ENCODE data around the gene OSBPL2.

The OSBPL2 gene

GRCh38 chr20:62308102-62308822, 69.9 kb downstream of the OSBPL2 start:
- DNase-seq (ENCODE audit: insufficient read length) (no peak), FAIRE-seq (no peak)
- no peak for TF ChIP-seq POLR2AphosphoS5 (IDR thresholded peaks at IDR 0.05; ENCODE audit: low read depth, low read length)

DNA sequence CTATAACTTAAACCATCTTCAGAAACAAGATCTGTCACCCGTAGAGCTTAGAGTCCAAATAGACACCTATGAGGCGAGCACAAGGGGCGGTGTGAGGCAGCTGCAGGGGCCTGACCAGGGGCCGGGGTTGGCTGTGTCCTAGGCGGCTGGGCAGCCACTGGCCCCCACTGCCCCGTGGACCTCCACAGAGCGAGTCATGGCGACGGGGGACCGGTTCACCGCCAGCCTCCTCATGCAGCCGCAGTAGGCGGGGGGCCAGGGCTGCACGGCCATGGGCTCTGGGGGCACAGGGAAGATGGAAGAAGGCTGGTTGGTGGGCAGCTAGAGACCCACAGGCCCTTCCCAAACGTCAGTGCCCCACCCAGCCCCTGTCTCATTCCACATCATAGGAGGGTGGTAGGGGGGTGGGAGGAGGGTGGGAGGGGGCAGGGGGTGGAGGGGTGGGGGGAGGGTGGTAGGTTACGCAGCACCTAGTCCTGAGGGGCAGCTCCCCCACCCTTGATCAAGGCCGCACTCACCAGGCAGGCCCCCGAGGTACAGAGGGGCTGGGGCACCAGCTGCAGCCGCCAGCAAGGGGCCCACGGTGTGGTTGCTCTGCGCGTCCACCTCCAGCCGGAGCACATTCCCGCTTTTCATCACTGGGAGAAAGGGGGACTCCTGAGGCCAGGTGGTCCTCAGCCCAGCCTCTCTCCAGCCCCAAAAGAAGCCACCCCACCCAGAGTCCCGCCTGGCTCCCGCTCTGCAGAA, 71.0 kb downstream of the OSBPL2 start:
- TF ChIP-seq POLR2A (IDR thresholded peaks at IDR 0.05; ENCODE audit: low read depth, low read length) (no peak; the same call in 1 of the 2 replicates), TAF1 (IDR thresholded peaks at IDR 0.05; ENCODE audit: borderline replicate concordance, low read depth, low read length) (no peak), POLR2AphosphoS5 (IDR thresholded peaks at IDR 0.05; ENCODE audit: low read depth, low read length) (no peak)
- FAIRE-seq (no peak), DNase-seq (ENCODE audit: insufficient read length) (no peak)

- TF ChIP-seq TAF1 (IDR thresholded peaks at IDR 0.05; ENCODE audit: borderline replicate concordance, low read depth, low read length) (no peak), POLR2A (IDR thresholded peaks at IDR 0.05; ENCODE audit: low read depth, low read length) (no peak), POLR2AphosphoS5 (IDR thresholded peaks at IDR 0.05; ENCODE audit: low read depth, low read length) (no peak)
- FAIRE-seq, result no peak
- DNase-seq (ENCODE audit: insufficient read length), result no peak
These were observed 71.8 kb downstream of the OSBPL2 start for GRCh38 chr20:62309947-62310756.

DNA sequence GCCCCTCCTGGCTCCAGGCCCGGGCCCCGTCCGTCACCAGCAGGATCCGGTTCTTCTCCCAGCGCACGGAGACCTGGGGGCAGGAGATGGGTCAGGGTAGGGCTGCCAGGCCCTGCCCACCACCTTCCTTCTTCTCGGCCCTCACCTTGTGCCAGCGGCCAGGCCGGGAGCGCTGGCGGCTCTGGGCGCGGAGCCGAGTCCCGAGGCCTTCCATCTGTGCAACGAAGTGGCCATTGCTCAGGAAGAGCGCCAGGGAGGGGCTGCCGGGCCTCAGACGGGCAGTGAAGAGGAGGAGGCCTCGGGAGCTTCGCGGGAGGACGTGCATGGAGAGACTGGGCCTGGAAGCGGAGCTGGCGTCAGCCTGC, 72.4 kb downstream of the OSBPL2 start:
- DNase-seq (ENCODE audit: insufficient read length), result no peak
- no peak for FAIRE-seq
- no peak for TF ChIP-seq POLR2A (IDR thresholded peaks at IDR 0.05; ENCODE audit: low read depth, low read length)
- no peak for TF ChIP-seq TAF1 (IDR thresholded peaks at IDR 0.05; ENCODE audit: borderline replicate concordance, low read depth, low read length)
- TF ChIP-seq POLR2AphosphoS5 (IDR thresholded peaks at IDR 0.05; ENCODE audit: low read depth, low read length), result no peak

- FAIRE-seq (no peak), DNase-seq (ENCODE audit: insufficient read length) (no peak)
- TF ChIP-seq POLR2AphosphoS5 (IDR thresholded peaks at IDR 0.05; ENCODE audit: low read depth, low read length) (no peak), POLR2A (IDR thresholded peaks at IDR 0.05; ENCODE audit: low read depth, low read length) (no peak), TAF1 (IDR thresholded peaks at IDR 0.05; ENCODE audit: borderline replicate concordance, low read depth, low read length) (no peak)
These were observed 72.8 kb downstream of the OSBPL2 start for GRCh38 chr20:62311150-62311549.

GRCh38 chr20:62311832-62312661, 73.7 kb downstream of the OSBPL2 start:
- no peak for DNase-seq (ENCODE audit: insufficient read length)
- no peak for TF ChIP-seq TAF1 (IDR thresholded peaks at IDR 0.05; ENCODE audit: borderline replicate concordance, low read depth, low read length)
- no peak for TF ChIP-seq POLR2AphosphoS5 (IDR thresholded peaks at IDR 0.05; ENCODE audit: low read depth, low read length)
- TF ChIP-seq POLR2A (IDR thresholded peaks at IDR 0.05; ENCODE audit: low read depth, low read length), result no peak
- no peak for FAIRE-seq

DNA sequence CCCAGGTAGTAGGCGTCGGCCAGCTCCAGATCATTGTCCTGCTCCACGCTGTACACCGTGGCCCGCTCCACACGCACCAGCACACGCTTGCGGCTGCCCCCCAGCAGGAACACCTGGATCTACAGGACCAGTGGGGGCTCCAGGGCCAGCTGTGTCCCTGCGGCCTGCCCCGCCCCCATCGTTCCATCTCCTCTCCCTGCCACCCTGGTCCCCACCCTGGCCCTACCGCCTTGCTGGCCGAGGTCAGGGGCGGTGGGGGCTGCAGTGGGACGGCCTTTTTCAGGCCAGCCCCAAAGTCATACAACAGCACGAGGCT, 74.3 kb downstream of the OSBPL2 start:
- DNase-seq (ENCODE audit: insufficient read length) (no peak), FAIRE-seq (no peak)
- TF ChIP-seq POLR2AphosphoS5 (IDR thresholded peaks at IDR 0.05; ENCODE audit: low read depth, low read length) (no peak), POLR2A (IDR thresholded peaks at IDR 0.05; ENCODE audit: low read depth, low read length) (no peak), TAF1 (IDR thresholded peaks at IDR 0.05; ENCODE audit: borderline replicate concordance, low read depth, low read length) (no peak)

DNA sequence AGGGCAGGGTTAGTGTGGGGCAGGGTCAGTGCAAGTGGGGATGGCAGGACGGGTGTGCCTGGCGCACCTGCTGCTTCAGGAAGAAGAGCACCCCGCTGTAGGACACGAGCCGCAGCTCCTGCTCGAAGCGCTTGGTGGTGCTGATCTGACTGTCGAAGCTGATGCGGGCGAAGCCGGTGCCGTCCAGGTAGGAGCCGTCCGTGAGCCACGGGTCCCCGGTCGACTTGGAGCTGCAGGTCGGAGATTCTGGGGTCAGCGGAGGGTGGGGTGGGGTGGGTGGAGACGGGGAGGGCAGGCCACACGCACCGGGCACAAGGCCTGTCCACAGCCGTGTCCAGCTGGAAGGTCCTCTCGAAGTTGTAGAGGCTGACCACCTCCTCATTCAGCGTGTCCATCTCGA, 74.7 kb downstream of the OSBPL2 start:
- DNase-seq (ENCODE audit: insufficient read length), result no peak
- no peak for TF ChIP-seq TAF1 (IDR thresholded peaks at IDR 0.05; ENCODE audit: borderline replicate concordance, low read depth, low read length)
- TF ChIP-seq POLR2AphosphoS5 (IDR thresholded peaks at IDR 0.05; ENCODE audit: low read depth, low read length), result no peak
- TF ChIP-seq POLR2A (IDR thresholded peaks at IDR 0.05; ENCODE audit: low read depth, low read length), result no peak
- no peak for FAIRE-seq

DNA sequence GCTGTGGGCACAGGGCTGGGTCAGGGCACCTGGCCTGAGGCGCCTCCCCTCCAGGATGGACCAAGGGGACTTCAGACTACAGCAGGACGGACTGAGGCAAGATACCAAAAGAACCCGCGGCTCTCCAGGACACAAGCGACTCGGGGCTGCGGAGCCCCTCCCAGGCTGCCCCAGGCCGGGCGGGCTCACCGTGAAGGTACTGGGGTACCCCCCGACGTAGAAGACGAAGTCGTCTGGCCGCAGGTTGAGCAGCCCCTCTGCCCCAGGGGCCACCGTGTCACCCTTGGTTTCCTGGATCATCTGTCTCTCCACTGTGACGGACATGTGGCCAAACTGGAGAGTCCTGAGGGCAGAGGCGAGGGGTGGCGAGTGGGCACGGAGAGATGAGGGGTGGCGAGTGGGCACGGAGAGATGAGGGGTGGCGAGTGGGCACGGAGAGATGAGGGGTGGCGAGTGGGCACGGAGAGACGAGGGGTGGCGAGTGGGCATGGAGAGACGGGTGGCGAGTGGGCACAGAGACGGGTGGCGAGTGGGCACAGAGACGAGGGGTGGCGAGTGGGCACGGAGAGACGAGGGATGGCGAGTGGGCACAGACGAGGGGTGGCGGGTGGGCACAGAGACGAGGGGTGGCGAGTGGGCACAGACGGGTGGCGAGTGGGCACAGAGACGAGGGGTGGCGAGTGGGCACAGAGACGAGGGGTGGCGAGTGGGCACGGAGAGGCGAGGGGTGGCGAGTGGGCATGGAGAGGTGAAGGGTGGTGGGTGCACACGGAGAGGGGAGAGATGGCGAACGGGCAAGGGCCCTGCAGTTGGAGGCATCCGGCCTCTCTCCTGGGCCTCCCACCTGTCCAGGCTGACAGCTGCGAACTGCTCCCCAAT, 75.4 kb downstream of the OSBPL2 start:
- TF ChIP-seq TAF1 (IDR thresholded peaks at IDR 0.05; ENCODE audit: borderline replicate concordance, low read depth, low read length) (no peak), POLR2A (IDR thresholded peaks at IDR 0.05; ENCODE audit: low read depth, low read length) (no peak), POLR2AphosphoS5 (IDR thresholded peaks at IDR 0.05; ENCODE audit: low read depth, low read length) (no peak)
- DNase-seq (ENCODE audit: insufficient read length) (no peak), FAIRE-seq (no peak)

- no peak for DNase-seq (ENCODE audit: insufficient read length)
- no peak for FAIRE-seq
- TF ChIP-seq POLR2A (IDR thresholded peaks at IDR 0.05; ENCODE audit: low read depth, low read length) (no peak), TAF1 (IDR thresholded peaks at IDR 0.05; ENCODE audit: borderline replicate concordance, low read depth, low read length) (no peak), POLR2AphosphoS5 (IDR thresholded peaks at IDR 0.05; ENCODE audit: low read depth, low read length) (no peak)
These were observed 76.0 kb downstream of the OSBPL2 start for GRCh38 chr20:62314339-62314638.
